HepG2 (cell line): ENCODE measurements around the gene EVI5. TPM values are rescaled to one million over a fixed set of nuclear protein-coding genes. Genes with fewer than 3 reads are reported as not detected.

Experiments used
- AHR ChIP-seq: IDR thresholded peaks from 2 replicates; pipeline ENCODE4 v1.6.1; 2018; ENCODE audit warnings: missing genetic modification reagents, missing compliant biosample characterization
- BORCS8-MEF2B ChIP-seq: sonication (generic); formaldehyde crosslinking; IDR thresholded peaks from 2 replicates; pipeline ENCODE4 v1.8.0; 2022; ENCODE audit warnings: mild to moderate bottlenecking, missing genetic modification reagents
- CEBPG ChIP-seq: IDR thresholded peaks from 2 replicates; pipeline ENCODE4 v1.6.1; 2016
- ELF1 ChIP-seq: sonication (generic); formaldehyde crosslinking; IDR thresholded peaks from 2 replicates; pipeline ENCODE4 v1.4.0; 2020; ENCODE audit warnings: missing genetic modification reagents
- ETS1 ChIP-seq: sonication (generic); formaldehyde crosslinking; IDR thresholded peaks from 2 replicates; pipeline ENCODE4 v1.4.0; 2020; ENCODE audit warnings: missing genetic modification reagents
- FOXO4 ChIP-seq: sonication (generic); formaldehyde crosslinking; conservative IDR thresholded peaks from 2 replicates; pipeline ENCODE4 v1.8.1; 2023; ENCODE audit warnings: missing genetic modification reagents
- HIVEP1 ChIP-seq: sonication (generic); formaldehyde crosslinking; IDR thresholded peaks from 2 replicates; pipeline ENCODE4 v1.4.0; 2020; ENCODE audit warnings: mild to moderate bottlenecking, missing genetic modification reagents
- HOXD1 ChIP-seq: sonication (generic); formaldehyde crosslinking; IDR thresholded peaks from 2 replicates; pipeline ENCODE4 v1.5.0; 2020; ENCODE audit warnings: missing genetic modification reagents
- KDM5A ChIP-seq: fragments of 200-600 bp; sonication (generic); IDR thresholded peaks from 2 replicates; pipeline ENCODE4 v1.7.0; 2018; ENCODE audit warnings: antibody characterized with exemption, mild to moderate bottlenecking, low read length, borderline replicate concordance
- KDM6A ChIP-seq: IDR thresholded peaks from 2 replicates; pipeline ENCODE4 v1.6.1; 2016; ENCODE audit warnings: low read depth
- MAFF ChIP-seq: IDR thresholded peaks from 2 replicates; pipeline ENCODE4 v1.6.1; 2011; ENCODE audit warnings: low read depth, low read length, improper control_type of control experiment
- MBNL3 ChIP-seq: fragments of 250-450 bp; sonication (Bioruptor Pico); conservative IDR thresholded peaks from 2 replicates; pipeline ENCODE4 v1.8.0; 2022; ENCODE audit warnings: mild to moderate bottlenecking, inconsistent platforms
- NCOA2 ChIP-seq: sonication (generic); formaldehyde crosslinking; IDR thresholded peaks from 2 replicates; pipeline ENCODE4 v1.8.0; 2022; ENCODE audit warnings: inconsistent platforms
- NFIC ChIP-seq: IDR thresholded peaks from 2 replicates; pipeline ENCODE4 v1.6.1; 2012; ENCODE audit warnings: mild to moderate bottlenecking, low read length, inconsistent platforms
- NONO ChIP-seq, 2 experiments: fragments of 450-650 bp in 1 of 2; sonication (generic) in 1 of 2; formaldehyde crosslinking in 1 of 2; IDR thresholded peaks in 1 of 2; conservative IDR thresholded peaks in 1 of 2; 2 replicates each; pipeline versions ENCODE4 v1.6.1 to v1.8.0; 2017 to 2022; ENCODE audit warnings: mild to moderate bottlenecking in 1 of 2, missing genetic modification reagents in 1 of 2, moderate library complexity in 1 of 2
- SIX1 ChIP-seq: sonication (generic); formaldehyde crosslinking; IDR thresholded peaks from 2 replicates; pipeline ENCODE4 v1.4.0; 2020; ENCODE audit warnings: missing genetic modification reagents, borderline replicate concordance
- SNRNP70 ChIP-seq: fragments of 200-400 bp; formaldehyde crosslinking; IDR thresholded peaks from 2 replicates; pipeline ENCODE4 v1.6.1; 2017; ENCODE audit warnings: mild to moderate bottlenecking, low read depth, low read length, moderate library complexity
- SP140L ChIP-seq: sonication (generic); formaldehyde crosslinking; IDR thresholded peaks from 2 replicates; pipeline ENCODE4 v1.4.0; 2020; ENCODE audit warnings: missing genetic modification reagents, borderline replicate concordance
- TAF15 ChIP-seq: fragments of 200-400 bp; formaldehyde crosslinking; IDR thresholded peaks from one replicate; pipeline ENCODE4 v1.6.1; 2018; ENCODE audit warnings: mild to moderate bottlenecking, low read depth, low read length; ENCODE audit not compliant: poor library complexity, severe bottlenecking
- THYN1 ChIP-seq: sonication (generic); formaldehyde crosslinking; IDR thresholded peaks from 2 replicates; pipeline ENCODE4 v1.8.1; 2023; ENCODE audit warnings: low read depth, mild to moderate bottlenecking, moderate library complexity, missing genetic modification reagents, borderline replicate concordance
- ZIK1 ChIP-seq: sonication (generic); formaldehyde crosslinking; IDR thresholded peaks from 2 replicates; pipeline ENCODE4 v1.5.0; 2020; ENCODE audit warnings: mild to moderate bottlenecking, low read depth, missing genetic modification reagents, borderline replicate concordance
- ZKSCAN1 ChIP-seq: fragments of 150-350 bp; IDR thresholded peaks from 2 replicates; pipeline ENCODE4 v1.6.1; 2014; ENCODE audit warnings: low read length
- ZKSCAN8 ChIP-seq: IDR thresholded peaks from 2 replicates; pipeline ENCODE4 v1.6.1; 2016; ENCODE audit warnings: borderline replicate concordance, missing genetic modification reagents, missing compliant biosample characterization
- ZNF235 ChIP-seq: sonication (generic); formaldehyde crosslinking; IDR thresholded peaks from 2 replicates; pipeline ENCODE4 v1.8.1; 2023; ENCODE audit warnings: mild to moderate bottlenecking, missing genetic modification reagents, borderline replicate concordance
- ZNF562 ChIP-seq: sonication (generic); formaldehyde crosslinking; IDR thresholded peaks from 2 replicates; pipeline ENCODE4 v1.8.0; 2022; ENCODE audit warnings: missing genetic modification reagents, borderline replicate concordance
- ZNF598 ChIP-seq: sonication (generic); formaldehyde crosslinking; IDR thresholded peaks from 2 replicates; pipeline ENCODE4 v1.5.1; 2020; ENCODE audit warnings: mild to moderate bottlenecking, missing genetic modification reagents, borderline replicate concordance
- ZNF607 ChIP-seq: sonication (generic); formaldehyde crosslinking; IDR thresholded peaks from 2 replicates; pipeline ENCODE4 v1.5.1; 2020; ENCODE audit warnings: missing genetic modification reagents, mild to moderate bottlenecking, borderline replicate concordance
- ZNF768 ChIP-seq: sonication (generic); formaldehyde crosslinking; IDR thresholded peaks from 2 replicates; pipeline ENCODE4 v1.4.0; 2020; ENCODE audit warnings: missing genetic modification reagents
- ZNF781 ChIP-seq: sonication (generic); formaldehyde crosslinking; IDR thresholded peaks from 2 replicates; pipeline ENCODE4 v1.5.1; 2020; ENCODE audit warnings: borderline replicate concordance, mild to moderate bottlenecking, missing genetic modification reagents; ENCODE audit errors: not compliant biosample characterization
- polyA plus RNA-seq, 8 experiments: library from polyadenylated mRNA; depleted of rRNA in 3 of 8; stranded (reverse) in 7 of 8; unstranded in 1 of 8; fragments of >200 nt; fragmentation: Illumina TruSeq in 4 of 8; extraction: Trizol in 4 of 8; gene quantifications; 2 replicates each; pipeline versions ENCODE4 v1.2.1 to v1.2.3, GENCODE V29; 2011 to 2016; ENCODE audit warnings: low read depth in 4 of 8, missing spikeins in 1 of 8, mixed read lengths in 1 of 8; ENCODE audit not compliant: insufficient read depth in 1 of 8
- total RNA-seq, 5 experiments: library from RNA; depleted of rRNA; stranded (reverse); fragments of >200 nt; fragmentation: Illumina TruSeq; extraction: Trizol; gene quantifications; 2 replicates each; pipeline ENCODE4 v1.2.3, GENCODE V29; 2016; ENCODE audit warnings: low read depth in 1 of 5

Gene EVI5
- total and polyA plus RNA-seq, 2 of the 13 experiments (the other 11 are each of a cell fraction or from before 2014, with no cell fraction given): 4.0 to 12.6 TPM

- no peak for TF ChIP-seq FOXO4 (CRISPR knock-in tag)
- TF ChIP-seq SNRNP70: no peak
- no peak for TF ChIP-seq NONO (IDR thresholded peaks at IDR 0.05)
- peak; percentile 98 for TF ChIP-seq NONO (CRISPR knock-in tag; conservative IDR thresholded peaks at IDR 0.05)
- TF ChIP-seq HIVEP1: peak; percentile 97
- TF ChIP-seq ELF1 (CRISPR knock-in tag): peak; percentile 39; the same call in 1 of the 2 replicates
- peak; percentile 89 for TF ChIP-seq ZNF781 (CRISPR knock-in tag)
- no peak for TF ChIP-seq THYN1 (CRISPR knock-in tag)
- TF ChIP-seq TAF15: peak; percentile 88
- no peak for TF ChIP-seq ZKSCAN1
- peak; percentile 94 for TF ChIP-seq AHR (CRISPR knock-in tag)
- no peak; the same call in 1 of the 2 replicates for TF ChIP-seq ETS1 (CRISPR knock-in tag)
- no peak for TF ChIP-seq MBNL3
- TF ChIP-seq MAFF: no peak
- peak; percentile 77 for TF ChIP-seq HOXD1
- peak; percentile 82; the same call in 1 of the 2 replicates for TF ChIP-seq ZKSCAN8 (CRISPR knock-in tag)
- TF ChIP-seq BORCS8-MEF2B (CRISPR knock-in tag): peak; percentile 98
- peak; percentile 77 for TF ChIP-seq KDM5A
- no peak; the same call in 1 of the 2 replicates for TF ChIP-seq ZNF562 (CRISPR knock-in tag)
- TF ChIP-seq KDM6A: no peak
- peak; percentile 63; the same call in 1 of the 2 replicates for TF ChIP-seq ZIK1 (CRISPR knock-in tag)
- TF ChIP-seq NFIC: 0 out of 2 replicates have a peak, but pooled peaks have one; percentile 53
- TF ChIP-seq ZNF235 (CRISPR knock-in tag): peak; percentile 90
- TF ChIP-seq NCOA2 (CRISPR knock-in tag): peak; percentile 64
- no peak; the same call in 1 of the 2 replicates for TF ChIP-seq ZNF598
- 0 out of 2 replicates have a peak, but pooled peaks have one; percentile 16 for TF ChIP-seq SIX1 (CRISPR knock-in tag)
- TF ChIP-seq ZNF607 (CRISPR knock-in tag): peak; percentile 97
- peak; percentile 79; the same call in 1 of the 2 replicates for TF ChIP-seq SP140L (CRISPR knock-in tag)
- peak; percentile 94 for TF ChIP-seq ZNF768 (CRISPR knock-in tag)
- TF ChIP-seq CEBPG (CRISPR knock-in tag): peak; percentile 17; the same call in 1 of the 2 replicates
Measured at GRCh38 chr1:92831762-92832536, 47.0 kb upstream of the EVI5 start, which contains the start of gene RPL5 (continued).
